Measurements from ENCODE around the gene CLCN2. TPM values are rescaled to one million over a fixed set of nuclear protein-coding genes. Genes with fewer than 3 reads are reported as not detected.

Gene CLCN2
- total RNA-seq, 1 donor from 2014 or later = 9.0 TPM

- H3K4me1 ChIP-seq (ENCODE audit: insufficient read depth, low read length) = no peaks in the 10 kb centered on the region
- Mint-ChIP-seq H3K36me3 (ENCODE audit: low read depth, unreplicated experiment) (peaks cover 8% of the 10 kb centered on the region), H3K9me3 (ENCODE audit: unreplicated experiment) (peaks cover 13% of the 10 kb centered on the region), H3K27ac (ENCODE audit: unreplicated experiment) (no peak overlapping the region), H3K27me3 (ENCODE audit: low read depth, unreplicated experiment) (peaks cover 44% of the 10 kb centered on the region), H3K4me1 (ENCODE audit: low read depth, unreplicated experiment) (no peaks in the 10 kb centered on the region), H3K4me3 (ENCODE audit: unreplicated experiment) (no peak overlapping the region)
- peaks cover 7% of the 10 kb centered on the region for H3K27me3 ChIP-seq (ENCODE audit: insufficient read depth, low read length)
- no peak overlapping the region for H2AFZ ChIP-seq (ENCODE audit: low read depth, low read length)
- H4K20me1 ChIP-seq (ENCODE audit: insufficient read depth, low read length) = no peaks in the 10 kb centered on the region
- H3K36me3 ChIP-seq (ENCODE audit: insufficient read depth, low read length) = no peaks in the 10 kb centered on the region
- no peak overlapping the region for H3K4me3 ChIP-seq (ENCODE audit: insufficient read depth, low read depth, low read length)
- H3K79me2 ChIP-seq (ENCODE audit: insufficient read depth, low read length) = no peaks in the 10 kb centered on the region
- DNase-seq (ENCODE audit: low read depth) (no peak), FAIRE-seq (no peak)
- no peak overlapping the region for H3K4me2 ChIP-seq (ENCODE audit: low read length)
- TF ChIP-seq CTCF (IDR thresholded peaks at IDR 0.05; ENCODE audit: insufficient read depth, low read depth, low read length) = no peak
- no peak for TF ChIP-seq EZH2 (IDR thresholded peaks at IDR 0.05; ENCODE audit: insufficient read depth, low read length)
- no peaks in the 10 kb centered on the region for H3K9me3 ChIP-seq (ENCODE audit: insufficient read depth, low read depth, low read length)
- no peak overlapping the region for H3K27ac ChIP-seq (ENCODE audit: low read depth, low read length)
- no peak overlapping the region for H3K9ac ChIP-seq (ENCODE audit: low read length)
Observed at GRCh38 chr3:184409331-184409926, 48.0 kb upstream of the CLCN2 start.

DNA sequence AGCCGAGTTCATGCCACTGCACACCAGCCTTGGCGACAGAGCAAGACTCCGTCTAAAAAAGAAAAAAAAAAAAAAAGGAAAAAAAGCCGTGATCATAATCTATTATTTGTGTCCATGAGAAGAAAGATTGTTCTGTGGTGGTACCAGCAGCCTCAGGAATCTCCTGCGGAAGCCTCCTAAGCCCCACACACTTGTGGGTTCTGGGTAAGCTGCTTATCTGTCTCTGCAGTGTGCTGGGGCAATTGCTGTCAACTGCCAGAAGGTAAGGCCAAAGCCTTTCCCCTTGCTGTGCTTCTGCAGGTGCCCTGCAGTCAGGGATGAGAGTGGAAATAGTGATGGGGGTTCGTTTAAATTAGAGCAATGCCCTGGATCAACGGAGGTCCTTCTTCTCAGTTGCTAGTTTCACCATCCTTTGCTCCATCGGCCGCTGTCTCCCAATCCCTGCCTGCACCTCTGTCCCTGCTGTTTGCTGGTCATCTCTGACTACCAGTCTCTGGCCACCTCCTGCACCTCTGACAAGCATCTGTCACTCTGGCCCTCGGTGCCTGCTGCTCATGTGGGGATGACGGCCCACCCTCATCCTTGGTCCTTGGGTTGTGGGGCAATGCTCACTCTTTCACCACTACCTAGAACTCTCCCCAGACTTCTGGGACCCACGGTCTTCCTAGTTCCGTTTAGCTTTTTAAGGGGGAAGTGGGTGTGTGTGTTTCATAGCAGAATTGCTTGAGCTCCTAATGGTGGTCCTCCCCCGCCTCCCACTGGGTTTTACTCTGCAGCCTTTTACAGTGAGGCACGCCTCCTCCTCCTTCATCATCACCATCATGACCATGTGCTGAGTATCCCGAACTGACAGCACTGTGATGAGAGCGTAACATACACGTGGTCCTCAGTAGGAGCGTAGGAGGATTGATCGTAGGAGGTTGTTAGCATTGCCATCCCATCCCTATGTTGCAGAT lies 43.9 kb upstream of the CLCN2 start:
- H3K4me3 Mint-ChIP-seq (ENCODE audit: unreplicated experiment) = no peak overlapping the region
- Histone ChIP-seq H3K27me3 (ENCODE audit: insufficient read depth, low read length) (peaks cover 15% of the 10 kb centered on the region), H3K9ac (ENCODE audit: low read length) (no peak overlapping the region), H3K36me3 (ENCODE audit: insufficient read depth, low read length) (no peaks in the 10 kb centered on the region), H3K79me2 (ENCODE audit: insufficient read depth, low read length) (no peaks in the 10 kb centered on the region), H2AFZ (ENCODE audit: low read depth, low read length) (no peak overlapping the region), H3K4me1 (ENCODE audit: insufficient read depth, low read length) (no peaks in the 10 kb centered on the region), H4K20me1 (ENCODE audit: insufficient read depth, low read length) (no peaks in the 10 kb centered on the region), H3K4me3 (ENCODE audit: insufficient read depth, low read depth, low read length) (no peak overlapping the region), H3K27ac (ENCODE audit: low read depth, low read length) (no peak overlapping the region), H3K9me3 (ENCODE audit: insufficient read depth, low read depth, low read length) (no peaks in the 10 kb centered on the region), H3K4me2 (ENCODE audit: low read length) (no peak overlapping the region)
- H3K27ac Mint-ChIP-seq (ENCODE audit: unreplicated experiment) = no peak overlapping the region
- H3K4me1 Mint-ChIP-seq (ENCODE audit: low read depth, unreplicated experiment) = no peaks in the 10 kb centered on the region
- peaks cover 3% of the 10 kb centered on the region for H3K36me3 Mint-ChIP-seq (ENCODE audit: low read depth, unreplicated experiment)
- FAIRE-seq = no peak
- peaks cover 51% of the 10 kb centered on the region for H3K27me3 Mint-ChIP-seq (ENCODE audit: low read depth, unreplicated experiment)
- peaks cover 5% of the 10 kb centered on the region for H3K9me3 Mint-ChIP-seq (ENCODE audit: unreplicated experiment)
- no peak for DNase-seq (ENCODE audit: low read depth)
- TF ChIP-seq CTCF (IDR thresholded peaks at IDR 0.05; ENCODE audit: insufficient read depth, low read depth, low read length) (no peak), EZH2 (IDR thresholded peaks at IDR 0.05; ENCODE audit: insufficient read depth, low read length) (no peak)

All from astrocyte (in vitro differentiated cells and primary cell).